ENCODE measurements around the gene SPIN2A.
"Not testable (repeated sequence)": the region's sequence is repeated elsewhere in the genome, so short reads cannot be mapped to it uniquely, and the experiment has no call there.

Gene SPIN2A

DNA sequence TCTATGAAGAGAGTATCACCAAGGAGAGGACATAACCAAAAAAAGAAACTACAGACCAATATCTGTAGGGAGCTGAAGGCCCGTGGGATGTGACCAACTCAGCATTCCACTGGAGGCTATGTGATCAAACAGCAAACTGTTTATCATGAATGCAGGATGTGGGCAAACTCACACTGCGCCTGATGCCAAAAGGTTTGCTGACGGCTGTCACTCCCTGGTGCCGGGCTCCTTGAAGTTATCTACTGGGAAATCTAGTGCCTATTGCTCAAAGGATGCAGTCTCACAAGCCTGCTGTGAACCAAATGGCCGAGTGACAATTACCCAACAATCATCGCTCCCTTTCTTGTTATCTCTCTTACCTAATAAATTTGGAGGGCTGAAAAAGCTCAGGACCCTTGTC is 34.3 kb downstream of the SPIN2A start:
- DNase-seq (ENCODE audit: low read depth in 2 of 2), result not testable (repeated sequence)
